ENCODE data around the gene PCYOX1L. TPM values are rescaled to one million over a fixed set of nuclear protein-coding genes. Genes with fewer than 3 reads are reported as not detected.
A peak's percentile ranks its signal among the peaks of the same experiment; 100 is the strongest.
"Not testable (repeated sequence)": the region's sequence is repeated elsewhere in the genome, so short reads cannot be mapped to it uniquely, and the experiment has no call there.

Gene PCYOX1L
- polyA plus RNA-seq, 2 donors = 2.7 to 5.7 TPM

- Histone ChIP-seq H3K9me3 (ENCODE audit: control insufficient read depth in 2 of 2, insufficient read depth in 1 of 2, low read depth in 1 of 2, low read length in 1 of 2) (no peaks in the 10 kb centered on the region), H3K36me3 (ENCODE audit: control insufficient read depth in 2 of 2, insufficient read depth in 2 of 2, low read length in 1 of 2) (no peaks in the 10 kb centered on the region), H3K27ac (ENCODE audit: low read depth in 2 of 2, low read length in 1 of 2) (peak overlapping the region; percentile 47 to 86), H3K27me3 (ENCODE audit: control insufficient read depth in 1 of 2, insufficient read depth in 2 of 2, low read length in 2 of 2) (no peaks in the 10 kb centered on the region), H3K4me3 (ENCODE audit: low read depth in 1 of 2, low read length in 2 of 2) (no peak overlapping the region), H3K4me1 (ENCODE audit: control insufficient read depth in 2 of 2, insufficient read depth in 2 of 2, low read length in 1 of 2) (peaks cover 0 to 2% of the 10 kb centered on the region in 2 donors)
- 71 to 73% methylated on average over 11 of the region's 11 CpGs for WGBS, 2 donors
Measured at GRCh38 chr5:149389552-149390495, 32.0 kb downstream of the PCYOX1L start.

GRCh38 chr5:149391076-149391475 lies 33.2 kb downstream of the PCYOX1L start:
- not testable (repeated sequence) for H3K4me3 ChIP-seq (ENCODE audit: low read depth in 1 of 2, low read length in 2 of 2); H3K9me3 ChIP-seq (ENCODE audit: control insufficient read depth in 2 of 2, insufficient read depth in 1 of 2, low read depth in 1 of 2, low read length in 1 of 2); H3K4me1 ChIP-seq (ENCODE audit: control insufficient read depth in 2 of 2, insufficient read depth in 2 of 2, low read length in 1 of 2); H3K27me3 ChIP-seq (ENCODE audit: control insufficient read depth in 1 of 2, insufficient read depth in 2 of 2, low read length in 2 of 2); H3K36me3 ChIP-seq (ENCODE audit: control insufficient read depth in 2 of 2, insufficient read depth in 2 of 2, low read length in 1 of 2)
- whole genome bisulfite sequencing, 2 donors = 80 to 84% methylated on average over 6 of the region's 6 CpGs
- H3K27ac ChIP-seq (ENCODE audit: low read depth in 2 of 2, low read length in 1 of 2) = peak overlapping the region in 1 of 2 donors; percentile 70

GRCh38 chr5:149391524-149391923 lies 33.7 kb downstream of the PCYOX1L start:
- H3K27ac ChIP-seq (ENCODE audit: low read depth in 2 of 2, low read length in 1 of 2) = peak overlapping the region in 1 of 2 donors; percentile 70
- H3K4me1 ChIP-seq (ENCODE audit: control insufficient read depth in 2 of 2, insufficient read depth in 2 of 2, low read length in 1 of 2) = peaks cover 0 to 2% of the 10 kb centered on the region in 2 donors
- no peaks in the 10 kb centered on the region for H3K9me3 ChIP-seq (ENCODE audit: control insufficient read depth in 2 of 2, insufficient read depth in 1 of 2, low read depth in 1 of 2, low read length in 1 of 2)
- H3K27me3 ChIP-seq (ENCODE audit: control insufficient read depth in 1 of 2, insufficient read depth in 2 of 2, low read length in 2 of 2) = no peaks in the 10 kb centered on the region
- no peak overlapping the region for H3K4me3 ChIP-seq (ENCODE audit: low read depth in 1 of 2, low read length in 2 of 2)
- no peaks in the 10 kb centered on the region for H3K36me3 ChIP-seq (ENCODE audit: control insufficient read depth in 2 of 2, insufficient read depth in 2 of 2, low read length in 1 of 2)
- WGBS, 2 donors = 85 to 86% methylated on average over 6 of the region's 6 CpGs

GRCh38 chr5:149392718-149393117 lies 34.9 kb downstream of the PCYOX1L start:
- no peak overlapping the region for H3K4me3 ChIP-seq (ENCODE audit: low read depth in 1 of 2, low read length in 2 of 2)
- no peaks in the 10 kb centered on the region for H3K9me3 ChIP-seq (ENCODE audit: control insufficient read depth in 2 of 2, insufficient read depth in 1 of 2, low read depth in 1 of 2, low read length in 1 of 2)
- no peaks in the 10 kb centered on the region for H3K27me3 ChIP-seq (ENCODE audit: control insufficient read depth in 1 of 2, insufficient read depth in 2 of 2, low read length in 2 of 2)
- WGBS, 2 donors = 81 to 86% methylated on average over 19 of the region's 19 CpGs
- H3K4me1 ChIP-seq (ENCODE audit: control insufficient read depth in 2 of 2, insufficient read depth in 2 of 2, low read length in 1 of 2) = peaks cover 0 to 2% of the 10 kb centered on the region in 2 donors
- no peaks in the 10 kb centered on the region for H3K36me3 ChIP-seq (ENCODE audit: control insufficient read depth in 2 of 2, insufficient read depth in 2 of 2, low read length in 1 of 2)
- H3K27ac ChIP-seq (ENCODE audit: low read depth in 2 of 2, low read length in 1 of 2) = no peak overlapping the region

GRCh38 chr5:149394996-149395395 lies 37.1 kb downstream of the PCYOX1L start:
- not testable (repeated sequence) for H3K27ac ChIP-seq (ENCODE audit: low read depth in 2 of 2, low read length in 1 of 2); H3K9me3 ChIP-seq (ENCODE audit: control insufficient read depth in 2 of 2, insufficient read depth in 1 of 2, low read depth in 1 of 2, low read length in 1 of 2); H3K4me3 ChIP-seq (ENCODE audit: low read depth in 1 of 2, low read length in 2 of 2); H3K4me1 ChIP-seq (ENCODE audit: control insufficient read depth in 2 of 2, insufficient read depth in 2 of 2, low read length in 1 of 2); H3K36me3 ChIP-seq (ENCODE audit: control insufficient read depth in 2 of 2, insufficient read depth in 2 of 2, low read length in 1 of 2); H3K27me3 ChIP-seq (ENCODE audit: control insufficient read depth in 1 of 2, insufficient read depth in 2 of 2, low read length in 2 of 2)

- WGBS, 2 donors = 84 to 87% methylated on average over 6 of the region's 6 CpGs
- Histone ChIP-seq H3K27me3 (ENCODE audit: control insufficient read depth in 1 of 2, insufficient read depth in 2 of 2, low read length in 2 of 2) (no peaks in the 10 kb centered on the region), H3K4me1 (ENCODE audit: control insufficient read depth in 2 of 2, insufficient read depth in 2 of 2, low read length in 1 of 2) (peaks cover 0 to 2% of the 10 kb centered on the region in 2 donors), H3K4me3 (ENCODE audit: low read depth in 1 of 2, low read length in 2 of 2) (no peak overlapping the region), H3K9me3 (ENCODE audit: control insufficient read depth in 2 of 2, insufficient read depth in 1 of 2, low read depth in 1 of 2, low read length in 1 of 2) (no peaks in the 10 kb centered on the region), H3K36me3 (ENCODE audit: control insufficient read depth in 2 of 2, insufficient read depth in 2 of 2, low read length in 1 of 2) (no peaks in the 10 kb centered on the region), H3K27ac (ENCODE audit: low read depth in 2 of 2, low read length in 1 of 2) (peak overlapping the region in 1 of 2 donors; percentile 15)
Measured at GRCh38 chr5:149397530-149397929, 39.7 kb downstream of the PCYOX1L start.

- H3K27ac ChIP-seq (ENCODE audit: low read depth in 2 of 2, low read length in 1 of 2); H3K4me1 ChIP-seq (ENCODE audit: control insufficient read depth in 2 of 2, insufficient read depth in 2 of 2, low read length in 1 of 2); H3K36me3 ChIP-seq (ENCODE audit: control insufficient read depth in 2 of 2, insufficient read depth in 2 of 2, low read length in 1 of 2); H3K27me3 ChIP-seq (ENCODE audit: control insufficient read depth in 1 of 2, insufficient read depth in 2 of 2, low read length in 2 of 2); H3K9me3 ChIP-seq (ENCODE audit: control insufficient read depth in 2 of 2, insufficient read depth in 1 of 2, low read depth in 1 of 2, low read length in 1 of 2); H3K4me3 ChIP-seq (ENCODE audit: low read depth in 1 of 2, low read length in 2 of 2): not testable (repeated sequence)
- WGBS, 2 donors = 79 to 80% methylated on average over 7 of the region's 7 CpGs
Measured at GRCh38 chr5:149398747-149399266, 41.0 kb downstream of the PCYOX1L start.

- Histone ChIP-seq H3K4me3 (ENCODE audit: low read depth in 1 of 2, low read length in 2 of 2) (no peak overlapping the region), H3K4me1 (ENCODE audit: control insufficient read depth in 2 of 2, insufficient read depth in 2 of 2, low read length in 1 of 2) (no peaks in the 10 kb centered on the region), H3K27me3 (ENCODE audit: control insufficient read depth in 1 of 2, insufficient read depth in 2 of 2, low read length in 2 of 2) (no peaks in the 10 kb centered on the region), H3K27ac (ENCODE audit: low read depth in 2 of 2, low read length in 1 of 2) (no peak overlapping the region), H3K36me3 (ENCODE audit: control insufficient read depth in 2 of 2, insufficient read depth in 2 of 2, low read length in 1 of 2) (no peaks in the 10 kb centered on the region), H3K9me3 (ENCODE audit: control insufficient read depth in 2 of 2, insufficient read depth in 1 of 2, low read depth in 1 of 2, low read length in 1 of 2) (no peaks in the 10 kb centered on the region)
Measured at GRCh38 chr5:149399775-149400174, 41.9 kb downstream of the PCYOX1L start.

GRCh38 chr5:149400304-149400703 lies 42.5 kb downstream of the PCYOX1L start:
- Histone ChIP-seq H3K27ac (ENCODE audit: low read depth in 2 of 2, low read length in 1 of 2) (peak overlapping the region in 1 of 2 donors; percentile 3), H3K9me3 (ENCODE audit: control insufficient read depth in 2 of 2, insufficient read depth in 1 of 2, low read depth in 1 of 2, low read length in 1 of 2) (no peaks in the 10 kb centered on the region), H3K36me3 (ENCODE audit: control insufficient read depth in 2 of 2, insufficient read depth in 2 of 2, low read length in 1 of 2) (no peaks in the 10 kb centered on the region), H3K4me3 (ENCODE audit: low read depth in 1 of 2, low read length in 2 of 2) (no peak overlapping the region), H3K27me3 (ENCODE audit: control insufficient read depth in 1 of 2, insufficient read depth in 2 of 2, low read length in 2 of 2) (no peaks in the 10 kb centered on the region), H3K4me1 (ENCODE audit: control insufficient read depth in 2 of 2, insufficient read depth in 2 of 2, low read length in 1 of 2) (no peaks in the 10 kb centered on the region)
- WGBS, 2 donors = 65 to 74% methylated on average over 6 of the region's 6 CpGs

- Histone ChIP-seq H3K36me3 (ENCODE audit: control insufficient read depth in 2 of 2, insufficient read depth in 2 of 2, low read length in 1 of 2) (no peaks in the 10 kb centered on the region), H3K4me3 (ENCODE audit: low read depth in 1 of 2, low read length in 2 of 2) (no peak overlapping the region), H3K27me3 (ENCODE audit: control insufficient read depth in 1 of 2, insufficient read depth in 2 of 2, low read length in 2 of 2) (no peaks in the 10 kb centered on the region), H3K9me3 (ENCODE audit: control insufficient read depth in 2 of 2, insufficient read depth in 1 of 2, low read depth in 1 of 2, low read length in 1 of 2) (no peaks in the 10 kb centered on the region), H3K27ac (ENCODE audit: low read depth in 2 of 2, low read length in 1 of 2) (peak overlapping the region in 1 of 2 donors; percentile 3), H3K4me1 (ENCODE audit: control insufficient read depth in 2 of 2, insufficient read depth in 2 of 2, low read length in 1 of 2) (no peaks in the 10 kb centered on the region)
- WGBS, 2 donors = 87 to 91% methylated on average over 2 of the region's 2 CpGs
Measured at GRCh38 chr5:149401051-149401450, 43.2 kb downstream of the PCYOX1L start.
